GM04503 (cell line): ENCODE measurements around the gene NCK1.

Experiments used
- DNase-seq: peaks from one replicate; pipeline ENCODE4 v3.0.0-alpha.2; 2012; ENCODE audit warnings: low read depth

NCK1 gene

DNA sequence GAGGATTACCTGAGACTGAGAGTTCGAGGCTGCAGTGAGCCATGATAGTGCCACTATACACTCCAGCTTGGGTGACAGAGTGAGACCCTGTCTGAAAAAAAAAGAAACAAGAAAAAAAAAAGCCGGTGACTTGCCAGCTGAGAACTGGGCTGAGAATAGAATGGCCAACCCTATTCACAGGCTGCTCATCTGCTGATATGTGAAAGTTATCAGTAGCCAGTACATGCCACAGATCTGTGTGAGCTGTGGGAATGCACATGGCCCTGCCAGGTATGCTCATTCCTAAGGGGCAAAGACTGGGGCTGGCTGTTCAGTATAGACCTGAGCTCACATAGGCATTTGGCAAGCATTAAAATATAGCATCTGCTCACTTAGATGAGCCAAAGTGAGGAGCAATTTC, 126.6 kb downstream of the NCK1 start:
- no peak for DNase-seq

DNA sequence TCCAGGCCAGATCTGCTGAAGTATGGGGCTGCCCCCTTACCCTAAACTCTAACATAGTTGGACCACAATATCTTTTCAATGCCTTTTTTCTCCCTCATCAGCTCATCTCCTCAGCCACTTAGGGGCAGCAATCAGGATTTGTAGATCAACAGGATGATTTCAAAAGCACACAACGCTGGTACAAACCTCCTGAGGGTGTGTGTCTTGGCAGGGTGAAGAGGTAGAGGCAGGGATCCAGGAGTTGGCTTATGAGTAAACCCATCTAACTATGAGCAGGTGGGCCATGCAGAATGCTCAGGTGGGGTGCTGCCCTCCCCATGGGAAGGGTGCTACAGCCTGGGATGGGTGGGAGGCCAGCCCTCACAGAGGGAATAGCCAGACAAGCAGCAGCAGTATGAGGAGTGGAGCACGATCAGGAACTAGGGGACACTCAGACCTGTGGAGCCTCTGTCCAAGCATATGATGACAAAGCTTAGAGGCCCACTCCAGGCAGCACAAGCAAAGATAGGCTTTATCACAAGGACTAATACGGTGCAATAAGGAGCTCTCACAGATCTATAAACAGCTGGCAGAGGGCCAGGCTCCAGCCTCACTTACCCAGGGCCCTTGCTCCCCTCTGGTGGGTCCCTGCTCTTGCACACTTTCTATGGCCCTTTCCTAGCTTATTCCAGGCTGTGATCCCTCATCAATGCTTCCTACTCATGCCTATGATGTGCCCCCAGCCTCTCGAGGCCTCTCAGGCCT, 127.9 kb downstream of the NCK1 start:
- no peak for DNase-seq

DNA sequence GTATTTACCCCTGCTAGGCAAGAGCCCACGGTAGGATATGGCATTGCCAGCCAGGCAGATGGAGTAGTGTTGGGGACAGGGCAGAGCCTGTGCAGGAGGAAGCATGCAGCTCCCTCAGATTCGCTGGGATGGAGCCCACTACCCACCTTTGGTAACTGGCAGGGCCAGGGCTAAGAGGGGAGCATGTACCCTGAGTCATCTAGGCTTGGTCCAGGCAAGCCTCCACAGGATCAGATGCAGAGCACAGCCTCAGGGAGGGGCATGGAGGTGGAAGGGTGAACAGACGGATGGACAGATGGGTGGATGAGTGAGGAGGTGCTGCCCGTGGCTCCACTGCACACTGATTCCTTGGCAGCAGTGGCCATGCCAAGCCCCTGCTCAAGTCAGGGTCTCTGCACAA, 128.8 kb downstream of the NCK1 start:
- no peak for DNase-seq

DNA sequence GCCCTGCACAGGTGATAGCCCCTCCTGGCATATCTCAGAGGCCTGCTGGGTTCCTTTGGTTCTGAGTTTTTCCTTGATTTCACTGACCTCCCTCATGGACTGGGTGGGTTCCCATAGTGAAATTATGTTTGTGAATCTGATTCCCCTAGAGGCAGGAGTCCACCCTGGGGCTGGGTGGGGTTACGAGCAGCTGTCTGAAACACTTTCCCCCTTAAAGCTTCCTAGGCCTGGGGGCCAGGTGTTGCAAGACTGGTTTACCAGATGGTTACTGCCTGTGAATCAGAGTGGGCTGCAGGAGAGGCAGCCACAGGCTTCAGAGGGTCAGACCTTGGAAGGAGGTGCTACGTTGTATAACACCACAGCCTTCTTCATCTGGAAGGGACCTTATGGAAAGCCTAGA, 130.1 kb downstream of the NCK1 start:
- no peak for DNase-seq

- peak; percentile 94 for DNase-seq
Observed at GRCh38 chr3:136994772-136995516, 132.9 kb downstream of the NCK1 start.

- no peak for DNase-seq
Observed at GRCh38 chr3:136995652-136996051, 133.6 kb downstream of the NCK1 start.
